Adipose tissue (tissue), 3 donors: ENCODE data around the gene CSNK1A1. TPM values are rescaled to one million over a fixed set of nuclear protein-coding genes. Genes with fewer than 3 reads are reported as not detected.
A peak's percentile ranks its signal among the peaks of the same experiment; 100 is the strongest.

Experiments used
- H3K27ac ChIP-seq: one replicate; pipeline ENCODE4 v1.5.1; 2013; ENCODE audit warnings: low read depth, low read length
- WGBS, 3 donors: extraction: QIAGEN DNeasy Blood & Tissue Kit; methylation state at CpG; one replicate each; pipeline ENCODE4 v1.1.7; 2013; 5-methylcytosine and 5-hydroxymethylcytosine counted together
- polyA plus RNA-seq, 3 donors: library from polyadenylated mRNA; stranded (reverse); fragments of 200-250 nt; gene quantifications; one replicate each; pipeline ENCODE4 v1.2.3, GENCODE V29; 2013
- donor health status: healthy with polysubstance abuse.
- donor health status: Bipolar disorder and iron deficiency.
- donor health status: healthy.

CSNK1A1 gene
- polyA plus RNA-seq, 3 donors, result 39.7 to 113 (median 106) TPM

DNA sequence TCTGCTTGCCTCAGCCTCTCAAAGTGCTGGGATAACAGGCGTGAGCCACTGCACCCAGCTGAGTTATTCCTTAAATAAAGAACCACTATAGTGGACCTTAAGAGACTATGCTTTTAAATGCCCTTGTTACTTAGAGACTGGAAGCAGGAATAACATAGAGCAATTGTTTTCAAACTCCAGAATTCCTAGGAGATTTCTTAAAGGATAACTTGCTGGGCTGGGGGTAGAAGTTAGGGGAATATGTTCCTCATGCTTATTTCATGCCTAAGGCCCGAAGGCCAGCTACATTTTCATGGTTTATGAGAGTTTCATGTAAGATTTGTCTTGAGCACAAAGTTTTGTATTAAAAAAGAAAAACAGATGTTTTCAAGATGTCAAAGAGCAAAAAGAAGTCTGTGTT is 48.2 kb downstream of the CSNK1A1 start:
- H3K27ac ChIP-seq, result no peak overlapping the region

DNA sequence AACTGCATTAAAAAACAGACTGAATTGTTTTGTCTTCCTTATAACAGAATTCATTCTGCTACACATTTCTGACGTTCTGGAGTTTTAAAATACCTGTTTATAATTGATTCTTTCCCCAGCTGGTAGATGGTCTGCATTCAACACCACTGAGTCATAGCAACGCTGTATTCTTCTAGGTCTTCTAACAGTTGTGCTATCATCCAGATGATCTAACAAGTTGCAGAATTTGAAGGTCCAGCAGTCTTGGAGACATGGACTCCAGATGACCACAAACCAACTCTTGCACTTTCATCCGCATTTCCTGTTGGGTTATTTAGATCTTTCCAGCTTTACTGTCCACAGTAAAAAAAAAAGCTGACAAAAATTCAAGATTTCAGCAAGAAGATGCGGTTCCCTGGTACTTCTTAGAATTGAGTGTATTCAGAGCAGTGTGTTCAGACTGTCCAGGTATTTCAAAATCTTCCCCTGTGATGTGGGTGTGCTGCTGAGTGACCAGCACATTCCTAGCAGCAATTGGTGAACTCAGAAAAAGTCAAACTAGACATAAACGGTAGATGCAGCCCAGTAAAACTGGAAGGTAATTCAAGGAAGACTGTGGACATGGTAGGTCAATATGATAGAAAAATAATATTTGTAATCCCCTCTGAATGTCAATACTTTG is 50.2 kb downstream of the CSNK1A1 start:
- 80 to 86% (median 84%) methylated on average over 5 of the region's 5 CpGs for WGBS, 3 donors
- H3K27ac ChIP-seq, result no peak overlapping the region

More for the DNA sequence above, 48.2 kb downstream of the CSNK1A1 start:
- WGBS, 3 donors, result 94 to 95% (median 94%) methylated on average over 2 of the region's 2 CpGs

DNA sequence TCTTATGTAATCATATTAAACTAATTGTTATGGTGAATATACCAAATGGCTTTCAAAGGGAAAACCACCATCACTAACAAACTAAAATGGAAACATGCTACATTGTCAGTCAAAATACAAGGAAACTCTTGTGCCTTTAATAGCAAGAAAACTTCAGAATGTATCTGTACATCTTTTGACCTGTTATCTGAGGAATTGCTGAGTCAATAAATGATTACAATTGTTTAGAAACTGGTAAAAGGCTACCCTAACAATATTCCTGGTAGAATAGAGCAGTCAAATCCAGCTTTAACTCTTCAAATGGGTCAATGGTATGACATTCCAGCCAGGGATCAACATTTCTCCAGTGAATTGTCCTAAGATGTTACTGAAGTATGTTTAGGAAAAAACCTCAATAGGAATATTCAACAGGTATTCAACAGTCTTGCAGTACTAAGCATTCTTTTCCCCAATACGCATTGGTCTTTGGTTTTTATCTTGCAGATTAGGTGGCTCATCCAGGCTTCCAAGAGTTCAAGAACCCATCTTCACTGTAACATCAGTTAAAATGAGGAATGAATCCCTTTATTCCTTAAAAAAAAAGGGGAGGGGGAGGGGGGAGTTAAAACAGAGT is 52.4 kb downstream of the CSNK1A1 start:
- H3K27ac ChIP-seq, result no peak overlapping the region
- WGBS, 3 donors, result 85 to 100% (median 97%) methylated on average over 1 of the region's 1 CpG

DNA sequence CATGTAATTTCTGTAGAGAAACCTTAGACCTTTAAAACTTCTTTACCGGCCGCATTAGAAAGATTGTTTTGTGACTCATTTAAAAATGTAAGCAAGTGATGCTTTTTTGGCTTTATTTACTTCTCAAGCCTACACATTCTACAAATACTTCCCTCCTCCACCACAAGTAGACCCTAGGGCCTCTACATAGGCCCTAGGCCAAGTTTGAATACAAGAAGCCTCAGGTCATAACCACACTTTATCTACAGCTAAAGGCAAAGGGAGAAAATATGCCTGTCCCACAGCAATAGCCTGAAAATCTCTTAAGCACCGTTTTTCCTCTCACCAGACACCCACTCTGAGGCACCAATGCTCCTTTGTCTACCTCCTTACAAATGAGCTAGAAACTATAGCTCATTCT is 53.9 kb downstream of the CSNK1A1 start:
- no peak overlapping the region for H3K27ac ChIP-seq
- 58 to 69% (median 59%) methylated on average over 3 of the region's 3 CpGs for WGBS, 3 donors

DNA sequence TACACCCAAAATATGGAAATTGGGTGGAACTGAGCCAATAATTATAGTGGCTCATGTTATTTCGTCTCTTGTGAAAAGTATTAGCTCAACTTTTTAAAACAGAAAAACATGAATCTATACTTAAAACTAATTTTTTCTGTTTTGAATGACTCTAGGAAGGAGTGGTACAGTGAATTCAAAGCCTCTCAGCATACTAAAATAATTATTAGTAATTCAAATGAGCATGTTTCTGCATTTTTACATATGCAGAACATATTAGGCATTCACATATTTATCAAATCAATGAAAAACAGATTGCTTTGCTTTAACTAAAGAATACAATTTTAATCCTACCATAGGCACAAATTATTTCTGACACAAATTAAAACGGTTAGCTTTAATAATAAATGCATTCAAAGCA is 54.3 kb downstream of the CSNK1A1 start:
- 58 to 72% (median 64%) methylated on average over 2 of the region's 2 CpGs for WGBS, 3 donors

DNA sequence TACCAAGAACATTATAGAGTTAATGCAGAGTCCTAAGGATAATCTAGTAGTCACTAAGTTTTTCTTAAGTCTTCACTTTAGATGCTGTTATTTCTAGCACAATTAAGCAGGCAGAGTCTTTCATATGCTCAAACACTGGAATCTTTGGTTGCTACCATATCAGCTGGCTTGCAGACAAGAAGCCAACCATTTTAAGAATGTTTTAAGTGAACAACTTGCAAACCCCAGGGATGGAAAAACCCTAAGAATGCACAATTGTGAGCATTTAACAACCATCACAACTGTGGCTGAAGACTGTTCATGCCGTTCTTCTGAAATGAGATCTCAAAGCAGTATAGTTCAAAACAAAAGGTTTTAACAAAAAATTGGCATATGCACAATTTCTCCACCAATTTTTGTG is 55.1 kb downstream of the CSNK1A1 start:
- 83 to 90% (median 87%) methylated on average over 1 of the region's 1 CpG for WGBS, 3 donors
- no peak overlapping the region for H3K27ac ChIP-seq

More for the DNA sequence above, 54.3 kb downstream of the CSNK1A1 start:
- H3K27ac ChIP-seq, result no peak overlapping the region

DNA sequence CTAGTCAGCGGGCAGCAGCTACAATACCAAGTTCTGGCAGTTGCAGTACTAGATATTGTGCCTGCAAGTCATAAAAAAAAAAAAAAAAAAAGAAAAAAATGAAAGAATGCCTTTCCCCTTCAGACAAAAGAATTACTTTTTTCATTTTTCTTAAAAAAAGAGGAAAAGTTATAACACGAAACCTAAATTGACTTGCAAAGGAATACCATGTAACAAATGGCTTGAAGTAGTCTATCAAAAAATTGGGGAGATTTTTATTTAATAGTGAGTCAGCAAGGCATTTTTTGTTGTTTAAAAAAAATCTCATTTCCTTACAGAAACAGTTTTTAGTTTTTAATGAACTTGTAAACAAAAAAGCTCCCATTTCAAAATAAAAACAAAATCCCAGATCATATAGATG is 55.6 kb downstream of the CSNK1A1 start:
- no peak overlapping the region for H3K27ac ChIP-seq
- WGBS, 3 donors, result 94 to 96% (median 95%) methylated on average over 2 of the region's 2 CpGs

DNA sequence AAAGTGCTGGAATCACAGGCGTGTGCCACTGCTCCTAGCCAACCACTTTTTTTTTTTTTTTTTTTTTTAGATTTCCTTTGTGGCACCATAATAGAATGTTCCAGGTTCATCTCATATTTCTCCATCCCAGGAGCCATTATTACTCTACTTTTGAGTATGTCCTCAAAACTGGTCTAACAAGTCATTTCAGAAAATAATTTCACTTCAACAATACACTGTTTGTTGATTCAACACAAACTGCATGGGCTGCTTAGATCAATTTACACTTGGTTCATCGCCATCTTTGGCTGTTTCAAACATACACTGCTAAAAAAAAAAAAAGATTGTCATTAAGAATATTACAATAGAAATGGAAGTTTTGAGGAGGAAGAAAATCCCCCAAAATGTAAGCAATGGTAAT is 57.9 kb downstream of the CSNK1A1 start:
- WGBS, 3 donors, result 68 to 96% (median 87%) methylated on average over 2 of the region's 2 CpGs
- H3K27ac ChIP-seq, result no peak overlapping the region

DNA sequence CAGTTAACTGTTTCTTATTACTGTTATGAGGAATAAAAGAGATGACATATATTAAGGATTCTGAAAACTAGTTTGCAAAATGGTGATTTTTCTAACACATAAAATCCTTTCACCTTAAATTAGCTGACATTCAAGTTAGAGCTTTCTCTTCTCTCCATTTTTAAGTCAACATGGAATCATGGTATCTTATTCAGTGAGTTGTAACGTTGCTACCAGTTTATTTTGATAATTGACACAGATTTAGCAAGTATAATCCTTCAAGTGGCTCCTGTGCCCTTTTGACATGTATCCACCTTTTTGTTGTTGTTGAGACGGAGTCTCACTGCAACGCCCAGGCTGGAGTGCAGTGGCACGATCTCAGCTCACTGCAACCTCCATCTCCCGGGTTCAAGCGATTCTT is 58.5 kb downstream of the CSNK1A1 start:
- H3K27ac ChIP-seq, result no peak overlapping the region
- 95 to 96% (median 96%) methylated on average over 6 of the region's 6 CpGs for WGBS, 3 donors

DNA sequence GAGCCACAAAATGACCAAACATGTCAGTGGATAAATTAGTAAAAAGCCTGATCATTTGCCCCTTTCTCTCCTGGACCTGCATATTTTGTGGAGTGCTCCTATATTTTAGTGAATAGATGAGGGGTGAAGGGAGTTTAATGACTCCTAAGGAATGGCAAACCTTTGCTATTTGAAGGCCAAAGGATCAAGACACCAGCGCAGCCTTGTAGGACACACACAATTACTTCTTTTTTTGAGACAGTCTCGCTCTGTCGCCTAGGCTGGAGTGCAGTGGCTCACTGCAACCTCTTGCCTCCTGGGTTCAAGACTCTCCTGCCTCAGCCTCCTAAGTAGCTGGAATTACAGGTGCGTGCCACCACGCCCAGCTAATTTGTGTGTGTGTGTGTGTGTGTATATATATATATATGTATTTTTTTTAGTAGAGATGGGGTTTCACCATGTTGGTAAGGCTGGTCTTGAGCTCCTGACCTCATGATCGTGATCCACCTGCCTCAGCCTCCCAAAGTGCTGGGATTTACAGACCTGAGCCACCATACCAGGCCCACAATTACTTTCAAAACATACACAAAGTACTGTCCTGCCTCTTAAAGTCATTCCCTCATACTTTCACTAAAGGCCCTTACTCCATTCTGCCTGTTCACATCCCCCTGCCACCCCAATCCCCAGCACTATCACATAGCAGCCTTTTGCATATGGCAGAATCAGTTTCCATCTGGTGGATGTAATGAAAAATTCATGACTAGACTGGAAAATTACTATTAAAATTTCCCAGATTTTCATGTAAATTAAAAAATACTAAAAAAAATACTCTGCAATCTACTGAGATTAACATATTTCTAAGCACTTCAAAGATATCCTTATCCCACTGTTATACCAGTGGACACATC is 60.4 kb downstream of the CSNK1A1 start:
- no peak overlapping the region for H3K27ac ChIP-seq
- 83 to 93% (median 85%) methylated on average over 6 of the region's 6 CpGs for WGBS, 3 donors

DNA sequence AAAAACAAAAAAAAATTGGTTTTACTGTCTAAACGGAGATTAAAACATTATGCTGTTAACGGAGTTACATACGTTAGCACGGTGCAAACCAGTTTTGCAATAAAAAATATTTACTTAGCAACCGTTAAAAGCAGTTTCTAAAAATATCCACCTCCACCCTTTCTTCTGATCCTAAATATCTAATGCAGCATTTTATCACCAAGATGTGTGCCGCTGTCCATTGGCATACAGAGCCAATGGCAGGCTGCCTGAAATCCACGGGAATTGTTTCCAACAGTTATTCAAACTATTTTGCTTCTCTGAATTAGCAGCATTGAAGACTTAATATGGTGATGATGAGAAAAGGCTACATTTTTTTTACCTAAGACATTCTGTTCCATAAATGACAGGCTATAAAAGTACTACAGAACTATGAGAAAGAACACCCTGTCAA is 61.6 kb downstream of the CSNK1A1 start:
- H3K27ac ChIP-seq, result no peak overlapping the region
- 9 to 20% (median 17%) methylated on average over 7 of the region's 7 CpGs for WGBS, 3 donors

DNA sequence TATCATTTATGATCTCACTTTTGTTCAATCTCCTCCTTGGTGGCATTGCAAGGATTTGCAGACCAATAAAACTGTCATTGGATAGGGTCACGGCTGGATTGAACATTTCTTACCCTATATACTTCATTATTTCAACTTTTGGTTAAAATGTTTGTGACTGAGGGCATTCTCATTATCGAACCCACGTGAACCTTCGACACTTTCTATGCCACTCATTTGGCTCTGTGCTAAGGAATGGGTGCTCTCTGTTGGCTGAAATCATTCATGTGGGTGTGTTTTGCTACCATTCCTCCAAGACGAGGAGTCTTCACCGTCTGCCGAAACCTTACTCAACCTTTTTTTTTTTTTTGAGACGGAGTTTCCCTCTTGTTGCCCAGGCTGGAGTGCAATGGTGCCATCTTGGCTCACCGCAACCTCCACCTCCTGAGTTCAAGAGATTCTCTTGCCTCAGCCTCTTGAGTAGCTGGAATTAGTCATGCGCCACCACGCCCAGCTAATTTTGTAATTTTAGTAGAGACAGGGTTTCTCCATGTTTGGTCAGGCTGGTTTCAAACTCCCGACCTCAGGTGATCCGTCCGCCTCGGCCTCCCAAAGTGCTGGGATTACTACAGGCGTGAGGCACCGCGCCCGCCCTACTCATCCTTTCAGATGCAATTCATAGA is 62.5 kb downstream of the CSNK1A1 start:
- WGBS, 3 donors, result 82% methylated on average over 19 of the region's 19 CpGs

DNA sequence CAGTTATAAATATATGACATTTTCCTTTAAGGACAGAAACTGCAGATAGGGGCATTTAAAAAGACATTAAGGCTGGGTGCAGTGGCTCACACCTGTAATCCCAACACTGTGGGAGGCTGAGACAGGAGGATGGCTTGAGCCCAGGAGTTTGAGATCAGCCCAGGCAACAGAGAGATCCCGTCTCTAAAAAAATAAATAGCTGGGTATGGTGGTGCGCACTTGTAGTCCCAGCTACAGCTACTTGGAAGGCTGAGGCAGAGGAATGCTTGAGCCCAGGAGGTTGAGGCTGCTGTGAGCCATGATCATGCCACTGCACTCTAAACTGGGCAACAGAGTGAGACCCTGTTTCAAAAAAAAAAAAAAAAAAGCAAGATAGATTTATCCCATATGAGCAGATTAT is 63.6 kb downstream of the CSNK1A1 start:
- 80 to 95% (median 85%) methylated on average over 2 of the region's 2 CpGs for WGBS, 3 donors
- no peak overlapping the region for H3K27ac ChIP-seq

More for the DNA sequence above, 62.5 kb downstream of the CSNK1A1 start:
- H3K27ac ChIP-seq, result no peak overlapping the region

DNA sequence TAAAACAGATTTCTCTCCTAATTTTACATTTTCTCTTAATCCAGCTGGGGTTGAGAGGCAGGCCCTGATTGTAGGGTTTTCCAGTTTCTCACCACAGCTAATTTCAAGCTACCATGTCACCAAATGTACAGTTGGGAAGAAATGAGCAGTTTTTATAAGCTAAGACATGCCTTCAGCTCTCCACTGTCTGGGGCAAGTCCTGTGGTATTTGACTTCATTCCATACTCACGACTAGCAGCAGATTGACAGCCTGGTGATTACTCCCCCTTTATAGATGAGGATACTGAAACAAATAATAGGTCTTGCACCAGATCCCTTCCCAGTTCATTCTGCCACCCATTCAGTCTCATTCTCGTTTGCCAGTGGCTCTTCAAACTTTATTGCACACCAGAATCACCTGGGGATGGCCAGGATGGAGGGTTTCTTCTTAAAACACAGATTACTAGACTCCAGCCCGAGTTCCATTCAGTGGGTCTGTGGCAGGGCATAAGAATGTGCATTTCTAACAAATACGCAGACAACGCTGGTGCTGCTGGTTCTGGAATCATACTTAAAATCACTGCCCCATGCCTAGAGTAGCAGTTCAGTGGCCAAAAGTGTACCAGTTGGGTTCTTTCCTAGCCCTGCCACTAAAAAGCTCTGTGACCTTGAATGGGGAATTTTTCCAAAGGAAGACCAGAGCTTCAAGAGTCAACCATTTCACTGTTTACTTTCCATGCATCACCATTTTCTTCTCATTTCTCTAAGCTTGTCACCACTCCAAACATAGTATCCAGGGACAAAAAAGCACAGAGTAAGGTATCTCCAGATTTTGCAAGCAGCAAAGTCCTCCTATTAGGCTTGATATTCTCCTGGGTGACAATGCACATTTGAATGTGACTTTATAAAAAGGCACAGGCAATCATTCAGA is 64.3 kb downstream of the CSNK1A1 start:
- H3K27ac ChIP-seq, result peak overlapping the region; percentile 17
- WGBS, 3 donors, result 69 to 80% (median 76%) methylated on average over 5 of the region's 5 CpGs

DNA sequence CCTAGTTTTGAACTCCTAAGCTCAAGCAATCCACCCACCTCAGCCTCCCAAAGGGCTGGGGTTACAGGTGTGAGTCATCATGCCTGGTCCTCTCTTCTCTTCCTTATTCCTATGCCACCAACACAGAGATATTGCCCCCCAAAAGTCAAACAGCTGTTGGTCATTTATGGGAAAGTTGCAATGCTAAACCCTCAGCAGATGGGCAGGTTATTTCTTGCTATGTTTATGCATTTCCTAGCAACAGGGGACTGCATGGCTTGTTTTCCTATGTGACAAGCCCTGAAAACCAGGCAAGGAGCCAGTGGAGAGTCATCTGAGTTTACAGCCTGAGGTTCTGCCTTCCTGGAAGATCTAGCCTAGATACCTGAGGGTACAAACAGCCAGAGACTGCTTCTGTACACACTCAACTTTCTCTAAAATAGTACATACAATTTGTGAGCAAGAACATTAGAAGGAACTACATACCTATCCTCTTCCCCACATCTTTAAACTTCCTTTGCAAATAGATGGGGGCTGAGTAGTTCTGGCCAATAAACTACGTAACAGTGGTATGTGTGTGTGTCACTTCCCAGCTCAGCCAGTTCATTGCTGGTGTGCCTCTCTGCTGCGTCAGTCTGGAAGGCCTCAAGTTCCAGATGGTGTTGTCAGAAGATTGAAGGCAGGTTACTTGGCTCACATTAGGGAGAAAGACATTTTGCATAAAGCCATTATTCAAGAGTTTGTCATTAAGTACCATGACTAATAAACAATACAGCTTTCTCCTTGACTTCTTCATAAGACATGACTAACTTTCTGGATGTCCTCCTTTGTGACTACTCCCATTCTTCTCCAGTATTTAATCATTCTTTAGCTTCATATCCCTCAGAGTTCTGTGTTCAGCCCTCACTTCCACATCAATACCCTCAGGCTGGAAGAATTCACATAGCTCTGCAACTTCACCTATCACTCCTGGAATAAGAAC is 65.3 kb downstream of the CSNK1A1 start:
- WGBS, 3 donors, result 4 to 37% (median 28%) methylated on average over 2 of the region's 2 CpGs
- H3K27ac ChIP-seq, result peak overlapping the region; percentile 70

DNA sequence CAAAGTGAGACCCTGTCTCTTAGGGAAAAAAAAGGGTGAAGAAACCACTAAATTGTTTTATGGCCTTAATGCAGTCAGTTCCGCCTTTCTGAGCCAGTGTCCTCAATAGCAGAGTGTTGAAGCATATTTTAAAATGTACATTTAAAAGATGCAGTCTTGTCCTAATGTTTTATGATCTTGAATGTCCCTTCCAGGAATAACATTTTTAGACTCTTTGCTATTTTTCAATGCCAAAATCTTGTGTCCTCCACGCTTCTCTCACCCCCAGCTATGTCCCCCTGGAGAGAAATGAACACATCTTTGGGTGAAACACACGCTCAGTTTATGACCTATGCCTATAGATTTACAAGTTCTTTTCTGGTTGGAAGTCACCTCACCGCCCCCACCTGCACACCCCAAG is 69.8 kb downstream of the CSNK1A1 start:
- H3K27ac ChIP-seq, result peak overlapping the region; percentile 80
- WGBS, 3 donors, result 70 to 84% (median 77%) methylated on average over 4 of the region's 4 CpGs

DNA sequence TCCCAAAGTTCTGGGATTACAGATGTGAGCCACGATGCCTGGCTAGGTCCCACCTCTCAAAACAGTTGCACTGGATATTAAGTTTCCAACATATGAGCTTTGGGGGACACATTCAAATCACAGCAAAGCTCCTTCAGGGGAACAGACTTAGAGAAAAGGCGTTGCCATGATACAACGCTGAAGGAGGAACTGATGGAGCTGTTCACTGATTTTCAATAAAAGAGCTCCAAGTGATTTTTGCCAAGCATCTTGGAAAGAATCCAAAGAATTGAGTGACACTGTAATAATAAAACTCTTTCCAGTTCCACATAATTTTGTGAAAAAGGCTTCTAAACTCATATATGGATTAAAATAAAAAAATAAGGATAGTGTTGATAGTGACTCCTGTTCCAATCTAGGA is 72.5 kb downstream of the CSNK1A1 start:
- WGBS, 3 donors, result 68 to 86% (median 71%) methylated on average over 3 of the region's 3 CpGs

More for the DNA sequence above, 72.5 kb downstream of the CSNK1A1 start:
- H3K27ac ChIP-seq, result no peak overlapping the region
